HCT116 (cell line): ENCODE data around the gene PHF3. TPM values are rescaled to one million over a fixed set of nuclear protein-coding genes. Genes with fewer than 3 reads are reported as not detected.

ENCODE experiments used
- ATAC-seq: fragments of 200-7000 bp; cut with Tn5 transposase; 2 replicates; pipeline ENCODE4 v1.9.1; 2020; ENCODE audit warnings: mild to moderate bottlenecking, moderate library complexity
- BruUV-seq: library from RNA; stranded (reverse); fragments of 400-500 nt; replicated peaks from 2 replicates; lab custom pipeline; 2021; lab: Mats Ljungman, UMichigan
- CTCF ChIA-PET: fragments of 300-600 bp; sonication (Branson Sonifier 250); formaldehyde crosslinking; loops from one replicate; lab custom pipeline; 2021; ENCODE audit warnings: antibody characterized with exemption; lab: Charles Lee
- POLR2A ChIA-PET: fragments of 300-600, 350-600 bp; sonication (Branson Sonifier 250); formaldehyde crosslinking; loops from one replicate; lab custom pipeline; 2021; ENCODE audit warnings: antibody characterized with exemption; lab: Charles Lee
- RAD21 ChIA-PET, 2 experiments: fragments of 300-600 bp; sonication (Branson Sonifier 250); formaldehyde crosslinking; loops; one replicate each; lab custom pipeline; 2023; ENCODE audit warnings: low total read pairs in 2 of 2; ENCODE audit not compliant: uncharacterized antibody in 2 of 2, unreplicated experiment in 2 of 2, low non-redundant PET in 1 of 2; lab: Charles Lee
- DNase-seq: peaks from one replicate; pipeline ENCODE4 v3.0.0-alpha.2; 2010; ENCODE audit warnings: low read depth, low spot score
- H2AFZ ChIP-seq: fragments of 200-600 bp; shearing (Covaris generic), sonication (generic); 2 replicates; pipeline ENCODE4 v1.6.1; 2017; ENCODE audit warnings: low read depth, mixed run types, mixed read lengths, antibody characterized with exemption, low read length; ENCODE audit not compliant: poor library complexity, severe bottlenecking
- H3K27ac ChIP-seq: 2 replicates; pipeline ENCODE4 v1.5.1; 2012; ENCODE audit warnings: low read depth, low read length
- H3K27me3 ChIP-seq: fragments of 200-600 bp; sonication (generic); 2 replicates; pipeline ENCODE4 v1.6.1; 2016; ENCODE audit warnings: mixed run types, low read length, mixed read lengths; ENCODE audit not compliant: insufficient read depth
- H3K36me3 ChIP-seq, 2 experiments: fragments of 200-500 bp in 1 of 2; fragments of 200-600 bp in 1 of 2; sonication (Bioruptor generic) in 1 of 2; sonication (generic) in 1 of 2; 2 replicates each; pipeline versions ENCODE4 v1.5.1 to v1.6.1; 2014 to 2016; ENCODE audit warnings: low read length in 2 of 2, inconsistent platforms in 1 of 2, mixed read lengths in 1 of 2, mixed run types in 1 of 2; ENCODE audit not compliant: insufficient read depth in 2 of 2, control insufficient read depth in 1 of 2
- H3K4me1 ChIP-seq, 2 experiments: fragments of 200-600 bp in 1 of 2; sonication (generic) in 1 of 2; 2 replicates each; pipeline versions ENCODE4 v1.5.1 to v1.6.1; 2012 to 2017; ENCODE audit warnings: low read length in 2 of 2, inconsistent platforms in 1 of 2, mild to moderate bottlenecking in 1 of 2, mixed read lengths in 1 of 2, mixed run types in 1 of 2, moderate library complexity in 1 of 2; ENCODE audit not compliant: insufficient read depth in 2 of 2, control insufficient read depth in 1 of 2
- H3K4me2 ChIP-seq: fragments of 200-600 bp; sonication (generic); 2 replicates; pipeline ENCODE4 v1.6.1; 2017; ENCODE audit warnings: mixed run types, low read length, mixed read lengths
- H3K4me3 ChIP-seq, 2 experiments: fragments of 200-600 bp in 1 of 2; sonication (generic) in 1 of 2; replicated peaks in 1 of 2; 2 replicates each; pipeline ENCODE4 v1.5.1; 2011 to 2016; ENCODE audit warnings: low read length in 2 of 2, control low read depth in 1 of 2, low read depth in 1 of 2, mild to moderate bottlenecking in 1 of 2, mixed read lengths in 1 of 2, mixed run types in 1 of 2
- H3K79me2 ChIP-seq: fragments of 200-600 bp; sonication (generic); 2 replicates; pipeline ENCODE4 v1.6.1; 2017; ENCODE audit warnings: mild to moderate bottlenecking, mixed run types, low read length, moderate library complexity, mixed read lengths; ENCODE audit not compliant: insufficient read depth
- H3K9ac ChIP-seq: fragments of 200-600 bp; sonication (generic); 2 replicates; pipeline ENCODE4 v1.6.1; 2016; ENCODE audit warnings: low read length, mixed read lengths
- H3K9me2 ChIP-seq: fragments of 200-600 bp; sonication (generic), shearing (Covaris generic); 2 replicates; pipeline ENCODE4 v1.6.1; 2017; ENCODE audit warnings: mixed run types, mild to moderate bottlenecking, moderate library complexity; ENCODE audit not compliant: insufficient read depth
- H3K9me3 ChIP-seq, 2 experiments: fragments of 200-500 bp in 1 of 2; fragments of 200-600 bp in 1 of 2; sonication (Bioruptor generic) in 1 of 2; sonication (generic) in 1 of 2; 2 replicates each; pipeline ENCODE4 v1.6.1; 2014 to 2017; ENCODE audit warnings: low read length in 2 of 2, mixed read lengths in 2 of 2, inconsistent platforms in 1 of 2, low read depth in 1 of 2, mild to moderate bottlenecking in 1 of 2, mixed run types in 1 of 2, moderate library complexity in 1 of 2; ENCODE audit not compliant: control insufficient read depth in 1 of 2, insufficient read depth in 1 of 2
- H4K20me1 ChIP-seq: fragments of 200-600 bp; sonication (generic), shearing (Covaris generic); 2 replicates; pipeline ENCODE4 v1.6.1; 2017; ENCODE audit warnings: mixed run types, mild to moderate bottlenecking, moderate library complexity; ENCODE audit not compliant: insufficient read depth
- CBX3 ChIP-seq: IDR thresholded peaks from 2 replicates; pipeline ENCODE4 v1.6.1; 2012; ENCODE audit warnings: low read depth
- EGR1 ChIP-seq: IDR thresholded peaks from 2 replicates; pipeline ENCODE4 v1.6.1; 2012; ENCODE audit warnings: low read depth
- EZH2 ChIP-seq: fragments of 200-600 bp; sonication (generic); IDR thresholded peaks from 2 replicates; pipeline ENCODE4 v1.6.1; 2017; ENCODE audit warnings: antibody characterized with exemption, mixed run types
- FOSL1 ChIP-seq: IDR thresholded peaks from 2 replicates; pipeline ENCODE4 v1.6.1; 2012; ENCODE audit warnings: low read depth
- JUND ChIP-seq: IDR thresholded peaks from 2 replicates; pipeline ENCODE4 v1.6.1; 2012
- POLR2A ChIP-seq: IDR thresholded peaks from 2 replicates; pipeline ENCODE4 v1.7.0; 2011; ENCODE audit warnings: borderline replicate concordance; ENCODE audit not compliant: insufficient read depth, insufficient read length; ENCODE audit errors: extremely low read depth
- POLR2AphosphoS5 ChIP-seq: IDR thresholded peaks from 2 replicates; pipeline ENCODE4 v1.6.1; 2011; ENCODE audit warnings: mild to moderate bottlenecking, low read depth, low read length, moderate library complexity
- RAD21 ChIP-seq: IDR thresholded peaks from 2 replicates; pipeline ENCODE4 v1.6.1; 2012; ENCODE audit warnings: low read depth, mild to moderate bottlenecking
- SIN3A ChIP-seq: IDR thresholded peaks from 2 replicates; pipeline ENCODE4 v1.6.1; 2012; ENCODE audit warnings: low read depth
- SP1 ChIP-seq: IDR thresholded peaks from 2 replicates; pipeline ENCODE4 v1.6.1; 2012; ENCODE audit warnings: low read depth
- SRF ChIP-seq: IDR thresholded peaks from 2 replicates; pipeline ENCODE4 v1.6.1; 2012; ENCODE audit warnings: low read depth
- TCF7L2 ChIP-seq: IDR thresholded peaks from 2 replicates; pipeline ENCODE4 v1.7.0; 2011; ENCODE audit warnings: borderline replicate concordance, inconsistent platforms; ENCODE audit not compliant: insufficient read depth, insufficient read length; ENCODE audit errors: extremely low read depth
- YY1 ChIP-seq: IDR thresholded peaks from 2 replicates; pipeline ENCODE4 v1.6.1; 2011; ENCODE audit warnings: low read length, low read depth, moderate library complexity, mild to moderate bottlenecking; ENCODE audit not compliant: insufficient replicate concordance; ENCODE audit errors: extremely low read depth
- ZBTB33 ChIP-seq: IDR thresholded peaks from 2 replicates; pipeline ENCODE4 v1.6.1; 2011; ENCODE audit warnings: mild to moderate bottlenecking, low read length, moderate library complexity; ENCODE audit not compliant: insufficient replicate concordance; ENCODE audit errors: extremely low read depth
- ZFX ChIP-seq: fragments of 450-650 bp; IDR thresholded peaks from 2 replicates; pipeline ENCODE4 v1.6.1; 2017
- ZNF274 ChIP-seq: fragments of 200-500 bp; sonication (Bioruptor generic); IDR thresholded peaks from 2 replicates; pipeline ENCODE4 v1.6.1; 2014; ENCODE audit warnings: mild to moderate bottlenecking, low read depth, low read length, inconsistent platforms
- intact Hi-C: fragments of 100-400 bp; cut with micrococcal nuclease; formaldehyde crosslinking; loops from 2 replicates; pipeline ENCODE4 v1.10.0; 2022
- total RNA-seq: library from RNA; stranded (reverse); gene quantifications from one replicate; pipeline ENCODE4 v1.2.1, GENCODE V29; 2021; ENCODE audit not compliant: unreplicated experiment
- TF ChIP-seq, protein P1 (sequence below): IDR thresholded peaks from 2 replicates; pipeline ENCODE4 v1.6.1; 2012
- TF ChIP-seq, protein P2 (sequence below), 3 experiments: fragments of 200-600 bp in 1 of 3; sonication (generic) in 1 of 3; IDR thresholded peaks in 2 of 3; conservative IDR thresholded peaks in 1 of 3; 2 replicates each; pipeline ENCODE4 v1.5.1; 2012 to 2017; ENCODE audit warnings: low read depth in 2 of 3, low read length in 2 of 3, antibody characterized with exemption in 1 of 3, borderline replicate concordance in 1 of 3, control low read depth in 1 of 3, mild to moderate bottlenecking in 1 of 3, mixed read lengths in 1 of 3, mixed run types in 1 of 3, moderate library complexity in 1 of 3; ENCODE audit not compliant: insufficient read depth in 1 of 3

The PHF3 gene
- total RNA-seq, 1 experiment from 2014 or later, result 51.1 TPM

DNA sequence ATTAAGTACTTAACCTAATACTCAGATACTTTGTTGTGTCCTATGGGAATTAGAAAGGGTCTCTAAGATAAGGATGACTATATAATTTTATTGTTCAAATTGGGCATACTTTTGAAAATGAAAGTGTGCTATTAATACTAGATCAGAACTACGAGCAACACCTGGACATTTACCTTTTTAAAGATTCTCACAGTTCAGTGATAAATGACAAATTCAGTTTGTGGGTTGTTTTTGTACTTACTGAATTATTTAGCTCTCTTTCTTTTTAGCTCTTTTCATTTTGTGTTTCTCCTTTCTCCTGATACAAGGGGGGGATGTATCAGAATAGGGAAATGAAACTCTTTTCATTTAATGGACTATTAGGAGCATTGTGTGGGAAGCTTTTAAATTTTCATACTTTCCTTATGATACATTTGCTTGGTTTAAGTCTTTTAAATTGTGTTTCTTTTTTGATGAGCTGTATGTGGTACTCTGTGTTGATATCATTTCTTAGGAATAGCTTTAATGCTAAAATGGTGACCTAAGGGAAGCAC lies 47.5 kb downstream of the PHF3 start:
- peaks cover 0 to 9% of the 10 kb centered on the region in 2 experiments; a peak in 2 of 4 replicates for H3K4me1 ChIP-seq
- ChIA-PET RAD21 (no interaction called here), CTCF (no interaction called here), POLR2A (no interaction called here)
- no peak for TF ChIP-seq ZNF274
- no peak for TF ChIP-seq SRF
- TF ChIP-seq, protein P1, sequence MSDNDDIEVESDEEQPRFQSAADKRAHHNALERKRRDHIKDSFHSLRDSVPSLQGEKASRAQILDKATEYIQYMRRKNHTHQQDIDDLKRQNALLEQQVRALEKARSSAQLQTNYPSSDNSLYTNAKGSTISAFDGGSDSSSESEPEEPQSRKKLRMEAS, result no peak
- TF ChIP-seq SP1, result no peak
- no peak for TF ChIP-seq TCF7L2
- TF ChIP-seq CBX3, result no peak
- no peak for TF ChIP-seq ZFX
- TF ChIP-seq EGR1, result no peak
- no peak for TF ChIP-seq POLR2A
- no peak for TF ChIP-seq JUND
- TF ChIP-seq POLR2AphosphoS5, result no peak
- TF ChIP-seq ZBTB33, result no peak
- no peak for TF ChIP-seq EZH2
- TF ChIP-seq YY1, result no peak
- no peak for TF ChIP-seq SIN3A
- TF ChIP-seq FOSL1, result no peak
- TF ChIP-seq, protein P2, sequence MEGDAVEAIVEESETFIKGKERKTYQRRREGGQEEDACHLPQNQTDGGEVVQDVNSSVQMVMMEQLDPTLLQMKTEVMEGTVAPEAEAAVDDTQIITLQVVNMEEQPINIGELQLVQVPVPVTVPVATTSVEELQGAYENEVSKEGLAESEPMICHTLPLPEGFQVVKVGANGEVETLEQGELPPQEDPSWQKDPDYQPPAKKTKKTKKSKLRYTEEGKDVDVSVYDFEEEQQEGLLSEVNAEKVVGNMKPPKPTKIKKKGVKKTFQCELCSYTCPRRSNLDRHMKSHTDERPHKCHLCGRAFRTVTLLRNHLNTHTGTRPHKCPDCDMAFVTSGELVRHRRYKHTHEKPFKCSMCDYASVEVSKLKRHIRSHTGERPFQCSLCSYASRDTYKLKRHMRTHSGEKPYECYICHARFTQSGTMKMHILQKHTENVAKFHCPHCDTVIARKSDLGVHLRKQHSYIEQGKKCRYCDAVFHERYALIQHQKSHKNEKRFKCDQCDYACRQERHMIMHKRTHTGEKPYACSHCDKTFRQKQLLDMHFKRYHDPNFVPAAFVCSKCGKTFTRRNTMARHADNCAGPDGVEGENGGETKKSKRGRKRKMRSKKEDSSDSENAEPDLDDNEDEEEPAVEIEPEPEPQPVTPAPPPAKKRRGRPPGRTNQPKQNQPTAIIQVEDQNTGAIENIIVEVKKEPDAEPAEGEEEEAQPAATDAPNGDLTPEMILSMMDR (IDR thresholded peaks at IDR 0.05 in 2 of 3, conservative IDR thresholded peaks at IDR 0.05 in 1 of 3; ENCODE audit: borderline replicate concordance in 1 of 3, insufficient read depth in 1 of 3, low read depth in 2 of 3, low read length in 2 of 3), result no peak
- TF ChIP-seq RAD21, result no peak
- no peak for DNase-seq
- BruUV-seq, result no TSS peak
- H3K9me2 ChIP-seq, result no peaks in the 10 kb centered on the region
- H3K4me3 ChIP-seq, result no peak overlapping the region
- H3K36me3 ChIP-seq, result peaks cover 4 to 10% of the 10 kb centered on the region in 2 experiments; a peak in 2 of 4 replicates
- H3K9me3 ChIP-seq, result no peaks in the 10 kb centered on the region
- peaks cover 50% of the 10 kb centered on the region for H3K79me2 ChIP-seq
- H3K27ac ChIP-seq, result no peak overlapping the region
- intact Hi-C loops, result no loop called here
- no peaks in the 10 kb centered on the region for H3K27me3 ChIP-seq
- H2AFZ ChIP-seq, result no peak overlapping the region
- no peak for ATAC-seq
- H4K20me1 ChIP-seq, result no peaks in the 10 kb centered on the region
- H3K4me2 ChIP-seq, result no peak overlapping the region
- no peak overlapping the region for H3K9ac ChIP-seq
